Activated CD4-positive, alpha-beta T cell treated with anti-CD3 and anti-CD28 coated beads, Interleukin-10, Interleukin-2, amounts not matched to agents 100 ng/mL and 50 ng/mL, durations not matched to agents 16 hours and 8 hours (primary cell): Measurements from ENCODE around the gene CCDC30.
A peak's percentile ranks its signal among the peaks of the same experiment; 100 is the strongest.
"Not testable (repeated sequence)": the region's sequence is repeated elsewhere in the genome, so short reads cannot be mapped to it uniquely, and the experiment has no call there.

ENCODE experiments used
- DNase-seq: peaks from one replicate; pipeline ENCODE4 v3.0.0-alpha.2; 2020

The CCDC30 gene

GRCh38 chr1:42531043-42531442 is 68.0 kb downstream of the CCDC30 start:
- DNase-seq: no peak

GRCh38 chr1:42533101-42533863 is 70.2 kb downstream of the CCDC30 start:
- DNase-seq: no peak

- DNase-seq: no peak
Observed at GRCh38 chr1:42541104-42541503, 78.0 kb downstream of the CCDC30 start.

GRCh38 chr1:42551180-42551579 is 88.1 kb downstream of the CCDC30 start:
- no peak for DNase-seq

GRCh38 chr1:42551590-42551989 is 88.5 kb downstream of the CCDC30 start:
- DNase-seq: no peak

GRCh38 chr1:42552636-42553035 is 89.5 kb downstream of the CCDC30 start:
- DNase-seq: no peak

- DNase-seq: no peak
Observed at GRCh38 chr1:42557230-42557851, 94.3 kb downstream of the CCDC30 start.

- no peak for DNase-seq
Observed at GRCh38 chr1:42567038-42567437, 104.0 kb downstream of the CCDC30 start.

GRCh38 chr1:42576935-42577334 is 113.8 kb downstream of the CCDC30 start:
- no peak for DNase-seq

GRCh38 chr1:42586016-42586415 is 122.9 kb downstream of the CCDC30 start:
- no peak for DNase-seq

- DNase-seq: no peak
Observed at GRCh38 chr1:42587753-42588152, 124.7 kb downstream of the CCDC30 start.

- DNase-seq: no peak
Observed at GRCh38 chr1:42592811-42593210, 129.7 kb downstream of the CCDC30 start.

GRCh38 chr1:42593486-42594100 is 130.5 kb downstream of the CCDC30 start:
- no peak for DNase-seq

- no peak for DNase-seq
Observed at GRCh38 chr1:42601472-42601871, 138.4 kb downstream of the CCDC30 start.

- no peak for DNase-seq
Observed at GRCh38 chr1:42613803-42614131, 150.7 kb downstream of the CCDC30 start.

- DNase-seq: no peak
Observed at GRCh38 chr1:42618866-42619265, 155.8 kb downstream of the CCDC30 start.

- no peak for DNase-seq
Observed at GRCh38 chr1:42620307-42620706, 157.2 kb downstream of the CCDC30 start.

- not testable (repeated sequence) for DNase-seq
Observed at GRCh38 chr1:42621180-42621579, 158.1 kb downstream of the CCDC30 start.

GRCh38 chr1:42627205-42627604 is 164.1 kb downstream of the CCDC30 start:
- DNase-seq: not testable (repeated sequence)

GRCh38 chr1:42639116-42639515 is 176.0 kb downstream of the CCDC30 start:
- DNase-seq: no peak

GRCh38 chr1:42646056-42646455 is 183.0 kb downstream of the CCDC30 start:
- no peak for DNase-seq

- no peak for DNase-seq
Observed at GRCh38 chr1:42657201-42657600, 194.1 kb downstream of the CCDC30 start.

GRCh38 chr1:42657981-42658876 is 195.1 kb downstream of the CCDC30 start, which contains the start of gene PPIH:
Gene PPIH (plus strand): TSS chr1:42658423. CDS start chr1:42658447, 24 bp downstream.
- DNase-seq: peak; percentile 97
